Left forelimb (tissue), 1 donor: Measurements from ENCODE around the gene NRCAM.
"Not testable (repeated sequence)": the region's sequence is repeated elsewhere in the genome, so short reads cannot be mapped to it uniquely, and the experiment has no call there.

Source experiments
- DNase-seq: peaks from one replicate; pipeline ENCODE4 v3.0.0-alpha.2; 2018; ENCODE audit warnings: low spot score

Gene NRCAM

DNA sequence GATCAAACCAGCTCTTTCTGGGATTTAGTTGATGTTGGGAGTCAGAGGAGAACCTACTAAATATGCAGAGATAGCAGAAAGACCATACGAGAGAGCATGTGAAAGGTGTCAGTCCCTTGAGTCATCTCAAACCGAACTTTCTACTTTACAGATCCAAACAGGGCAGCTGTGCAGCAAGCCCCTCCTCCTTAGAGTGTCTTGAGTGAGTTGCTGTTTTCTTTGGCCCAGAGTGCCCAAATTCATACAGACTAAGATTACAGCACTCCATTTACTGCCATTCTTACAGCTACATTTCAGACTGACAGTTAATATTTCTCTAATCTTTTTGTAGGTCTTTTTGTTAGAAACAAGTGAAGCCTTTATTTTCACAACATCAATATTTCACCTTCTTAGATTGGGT is 53.4 kb downstream of the NRCAM start:
- DNase-seq = no peak

DNA sequence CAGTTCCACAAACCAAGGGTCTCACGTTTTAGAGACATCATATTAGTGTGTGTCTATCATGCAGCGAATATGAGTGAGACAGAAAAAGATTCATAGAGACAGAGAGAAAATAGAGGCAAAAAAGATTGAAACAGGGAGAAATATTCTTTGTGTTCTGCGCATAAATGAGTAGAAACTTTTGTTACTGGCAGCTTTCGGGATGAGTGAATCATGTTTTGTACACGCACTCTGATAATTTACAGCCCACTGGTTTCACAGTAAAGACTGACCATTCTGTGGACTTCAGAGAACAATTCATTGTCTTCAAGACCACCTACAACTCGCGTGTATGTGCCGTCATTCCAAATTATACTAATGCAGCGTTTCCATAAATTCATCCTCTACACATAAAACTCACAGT is 60.2 kb downstream of the NRCAM start:
- no peak for DNase-seq

DNA sequence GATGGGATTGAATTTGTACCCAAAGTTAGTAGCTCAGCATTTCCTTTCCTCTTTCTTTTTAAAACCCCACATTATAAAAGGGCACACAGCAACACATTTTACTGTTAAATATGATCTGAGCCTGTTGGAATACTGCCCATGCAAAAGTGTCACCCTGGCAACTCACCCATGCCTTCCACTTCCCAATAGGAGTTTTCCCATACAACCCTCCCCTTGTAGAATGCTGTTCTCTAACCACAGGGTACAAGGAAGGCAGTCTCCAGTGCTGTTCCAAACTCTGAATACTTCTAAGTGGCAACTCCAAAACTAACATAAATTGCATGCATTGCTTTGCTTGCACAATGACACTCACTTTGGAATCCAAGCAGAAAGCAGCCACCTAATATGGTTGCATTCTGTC is 60.8 kb downstream of the NRCAM start:
- DNase-seq = no peak

- not testable (repeated sequence) for DNase-seq
These were observed 63.1 kb downstream of the NRCAM start for GRCh38 chr7:108393097-108393496.

DNA sequence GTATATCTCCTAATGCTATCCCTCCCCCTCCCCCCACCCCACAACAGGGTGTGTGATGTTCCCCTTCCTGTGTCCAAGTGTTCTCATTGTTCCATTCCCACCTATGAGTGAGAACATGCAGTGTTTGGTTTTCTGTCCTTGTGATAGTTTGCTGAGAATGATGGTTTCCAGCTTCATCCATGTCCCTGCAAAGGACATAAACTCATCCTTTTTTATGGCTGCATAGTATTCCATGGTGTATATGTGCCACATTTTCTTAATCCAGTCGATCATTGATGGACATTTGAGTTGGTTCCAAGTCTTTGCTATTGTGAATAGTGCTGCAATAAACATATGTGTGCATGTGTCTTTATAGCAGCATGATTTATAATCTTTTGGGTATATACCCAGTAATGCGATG is 68.5 kb downstream of the NRCAM start:
- DNase-seq = not testable (repeated sequence)

DNA sequence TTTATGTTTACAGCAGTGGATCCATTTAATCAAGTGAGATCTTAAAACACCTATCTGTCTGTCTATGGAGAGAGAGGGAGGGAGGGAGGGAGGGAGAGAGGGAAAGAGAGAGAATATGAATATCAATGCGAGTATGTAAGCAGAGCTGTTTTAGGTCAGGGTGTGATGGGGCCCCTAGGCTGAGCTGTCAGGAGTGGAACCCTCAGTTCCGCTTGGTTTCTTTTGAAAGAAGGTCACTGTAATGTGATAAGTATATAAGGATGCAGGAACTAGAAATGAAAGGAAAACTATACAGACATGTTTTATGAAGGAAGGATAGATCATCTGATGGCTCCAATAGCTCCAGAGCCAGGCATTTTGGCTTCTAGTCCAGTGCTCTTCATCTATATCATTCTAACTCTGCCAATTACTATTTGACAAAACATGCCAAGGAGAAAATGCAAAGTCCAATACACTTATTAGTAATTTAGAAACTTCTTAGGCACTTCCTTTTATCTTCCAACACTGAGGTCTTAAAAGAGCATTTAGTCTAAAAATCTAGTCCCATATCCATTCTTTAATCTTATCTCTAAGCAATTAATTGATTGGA is 70.3 kb downstream of the NRCAM start:
- no peak for DNase-seq

GRCh38 chr7:108384716-108385483 is 71.3 kb downstream of the NRCAM start:
- DNase-seq = no peak

GRCh38 chr7:108382932-108383331 is 73.3 kb downstream of the NRCAM start:
- no peak for DNase-seq

DNA sequence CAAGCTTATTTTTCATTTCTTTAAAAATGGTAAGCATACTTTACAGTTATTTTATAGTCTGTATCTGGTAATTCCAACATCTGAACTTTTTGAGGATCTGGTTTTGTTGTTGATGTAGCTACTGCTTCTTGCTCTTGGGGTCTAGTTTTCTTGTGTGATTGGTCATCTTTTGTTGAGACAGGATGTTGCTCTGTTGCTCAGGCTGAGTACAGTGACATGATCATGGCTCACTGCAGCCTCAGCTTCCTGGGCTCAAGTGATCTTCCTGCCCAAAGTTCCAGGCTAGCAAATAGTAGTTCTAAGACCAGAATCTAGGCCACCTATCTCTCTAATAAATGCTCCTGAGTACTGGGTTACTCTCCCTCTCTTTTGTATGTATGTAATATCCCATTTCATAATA is 75.7 kb downstream of the NRCAM start:
- DNase-seq = no peak

DNA sequence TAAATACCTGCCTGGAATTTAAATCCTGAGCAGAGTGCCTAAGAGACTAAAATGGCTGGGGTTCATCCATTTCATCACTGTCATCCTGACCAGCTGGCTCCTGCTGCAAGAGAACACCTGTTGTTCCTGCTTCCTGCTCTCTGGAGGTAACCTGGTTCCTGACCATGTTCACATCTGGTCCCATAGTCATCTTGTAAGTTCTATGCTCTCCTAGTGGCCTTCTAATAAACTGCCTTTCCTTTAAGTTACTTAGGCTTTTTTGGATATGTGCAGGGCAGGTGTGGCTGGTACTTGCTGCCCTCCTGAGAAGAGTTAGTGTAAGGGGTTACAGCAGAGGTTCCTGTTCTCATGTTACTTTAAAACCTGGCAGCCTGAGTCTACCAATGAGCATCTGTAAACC is 80.0 kb downstream of the NRCAM start:
- no peak for DNase-seq

- no peak for DNase-seq
These were observed 80.6 kb downstream of the NRCAM start for GRCh38 chr7:108375668-108376067.

DNA sequence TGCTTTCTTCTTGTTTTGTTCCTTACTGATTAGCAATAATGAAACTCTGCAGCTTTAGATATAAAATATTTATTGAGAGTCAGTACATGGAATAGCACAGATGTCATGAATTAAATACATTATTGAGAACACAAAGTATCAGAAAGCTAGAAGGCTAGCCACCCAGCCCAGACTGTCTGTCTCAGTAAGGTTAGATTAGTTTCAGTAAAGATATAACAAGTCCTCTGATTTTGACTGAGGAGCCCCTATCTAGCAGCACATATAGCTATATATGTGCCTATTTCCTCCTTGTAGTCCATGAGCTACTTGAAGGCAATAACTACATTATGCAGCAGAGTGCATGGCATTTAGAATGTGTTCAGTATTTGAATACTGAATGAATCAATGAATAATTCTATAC is 81.3 kb downstream of the NRCAM start:
- DNase-seq = no peak

GRCh38 chr7:108372618-108373017 is 83.6 kb downstream of the NRCAM start:
- no peak for DNase-seq

DNA sequence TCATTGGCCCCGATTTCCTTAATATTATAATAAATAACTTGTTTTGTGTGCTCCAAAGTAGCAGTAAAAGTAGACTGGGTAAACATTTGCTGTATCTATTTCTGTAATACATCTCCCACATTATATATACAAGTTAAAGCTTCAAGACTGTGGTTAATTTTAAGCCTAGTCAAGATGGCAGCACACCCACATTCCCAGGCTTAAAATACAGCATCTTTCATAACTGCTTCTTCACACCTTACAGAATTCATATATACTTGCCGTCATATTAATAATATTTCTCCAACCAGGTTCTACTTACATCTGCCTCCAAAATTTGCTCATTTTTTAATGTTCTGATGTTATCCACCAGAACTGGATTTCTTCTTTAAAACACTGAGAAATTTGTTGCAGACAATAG is 85.6 kb downstream of the NRCAM start:
- DNase-seq = no peak

DNA sequence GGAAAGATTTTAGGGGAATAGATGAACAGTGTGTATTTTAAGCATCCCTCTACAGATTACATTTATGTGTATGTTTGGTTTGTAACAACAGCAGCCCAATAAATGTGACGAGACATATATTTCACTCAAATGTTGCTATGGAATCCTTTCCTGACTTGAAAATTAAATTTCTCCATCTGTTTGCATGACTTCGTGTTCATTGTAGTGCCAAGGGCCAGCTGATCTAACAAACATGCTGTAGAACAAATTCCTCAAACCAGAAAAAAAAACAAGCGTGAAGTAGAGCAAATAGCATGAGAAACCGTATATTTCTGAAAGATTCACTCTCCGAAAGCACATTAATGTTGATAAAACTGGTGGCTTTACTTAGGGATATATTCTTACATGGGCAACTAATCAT is 87.8 kb downstream of the NRCAM start:
- DNase-seq = no peak

- no peak for DNase-seq
These were observed 88.3 kb downstream of the NRCAM start for GRCh38 chr7:108367946-108368345.

- DNase-seq = no peak
These were observed 88.9 kb downstream of the NRCAM start for GRCh38 chr7:108367314-108367713.

DNA sequence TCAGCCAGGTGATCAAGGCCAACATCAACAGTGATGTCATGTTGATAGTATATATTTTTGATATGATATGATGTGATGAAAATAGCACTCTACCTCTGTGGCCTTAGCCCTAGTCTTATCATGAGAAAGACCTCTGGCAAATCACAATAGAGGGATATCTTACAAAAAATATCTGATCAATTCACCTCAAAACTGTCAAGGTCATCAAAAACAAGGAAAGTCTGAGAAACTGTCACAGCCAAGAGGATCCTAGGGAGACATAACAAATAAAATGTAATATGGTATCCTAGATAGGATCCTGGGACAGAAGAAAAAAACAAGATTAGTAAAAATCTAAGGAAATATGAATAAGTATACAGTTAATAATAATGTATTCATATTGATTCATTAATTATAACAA is 92.6 kb downstream of the NRCAM start:
- no peak for DNase-seq

DNA sequence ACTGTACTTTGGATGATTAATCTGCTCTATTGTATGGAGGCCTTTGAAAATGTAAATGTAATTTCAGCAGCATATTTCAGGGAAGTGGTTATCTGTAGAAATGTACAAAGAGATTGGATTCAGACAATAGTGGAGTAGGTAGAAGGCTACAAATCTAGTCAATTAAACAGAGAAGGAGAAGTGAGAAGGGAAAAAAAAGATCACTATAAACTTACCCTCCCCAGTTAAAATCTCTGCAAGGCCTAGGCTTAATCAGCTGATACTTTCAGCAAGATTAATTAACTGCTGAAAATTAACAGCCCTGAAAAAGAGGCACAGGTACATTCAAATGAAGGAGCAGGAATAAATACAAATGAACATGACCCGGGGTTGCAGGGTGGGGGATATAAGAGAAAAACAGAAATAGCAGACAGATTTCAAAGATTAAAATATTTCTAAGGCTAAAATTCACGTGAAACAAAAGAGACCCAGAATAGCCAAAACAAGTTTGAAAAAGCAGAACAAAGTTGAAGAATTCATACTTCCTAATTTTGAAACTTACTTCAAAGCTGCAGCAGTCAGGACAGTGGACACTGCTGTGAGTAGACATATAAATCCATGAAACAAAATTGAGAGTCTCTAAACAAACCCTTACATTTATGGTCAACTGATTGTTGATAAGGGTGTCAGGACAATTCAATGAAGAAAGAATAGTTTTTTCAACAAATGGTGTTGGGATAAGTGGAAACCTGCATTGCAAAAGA is 96.0 kb downstream of the NRCAM start:
- DNase-seq = no peak

DNA sequence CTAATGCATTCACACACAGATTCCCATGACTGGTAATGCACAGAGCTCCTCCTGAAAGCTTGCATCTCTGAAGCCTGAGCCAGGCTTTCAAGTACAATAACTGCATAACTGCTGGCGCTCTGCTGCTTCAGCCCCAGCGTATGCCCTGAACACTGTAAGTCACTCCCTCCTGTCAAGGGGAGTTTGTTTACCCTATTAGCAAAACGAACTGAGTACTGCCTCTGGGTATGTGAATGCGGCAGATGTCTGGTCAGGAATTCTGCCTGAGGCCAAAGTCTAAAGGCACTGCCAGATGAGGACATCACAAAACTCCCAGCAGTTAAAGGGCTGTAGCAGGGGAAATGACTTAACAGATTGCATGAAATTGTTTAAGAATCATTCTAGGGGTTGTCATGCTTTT is 97.7 kb downstream of the NRCAM start:
- DNase-seq = no peak

- DNase-seq = no peak
These were observed 104.5 kb downstream of the NRCAM start for GRCh38 chr7:108351729-108352131.

DNA sequence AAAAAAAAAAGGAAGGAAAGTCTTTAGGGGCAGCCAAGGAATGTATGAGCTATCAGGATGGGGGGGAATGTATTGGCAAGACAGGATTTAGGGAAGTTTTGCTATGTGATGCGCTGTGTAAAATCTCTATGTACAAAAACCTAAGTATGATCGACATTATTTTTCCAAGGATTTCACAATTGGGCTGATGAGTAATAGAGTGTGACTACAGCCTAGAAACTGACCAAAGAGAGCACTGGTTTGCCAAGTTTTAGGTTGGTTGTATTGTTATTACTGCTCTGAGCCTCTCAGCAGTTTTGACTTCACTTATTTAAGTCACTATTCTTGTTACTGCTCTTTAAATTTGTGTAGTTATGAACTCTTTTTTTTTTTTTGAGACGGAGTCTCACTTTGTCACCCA is 107.3 kb downstream of the NRCAM start:
- no peak for DNase-seq

DNA sequence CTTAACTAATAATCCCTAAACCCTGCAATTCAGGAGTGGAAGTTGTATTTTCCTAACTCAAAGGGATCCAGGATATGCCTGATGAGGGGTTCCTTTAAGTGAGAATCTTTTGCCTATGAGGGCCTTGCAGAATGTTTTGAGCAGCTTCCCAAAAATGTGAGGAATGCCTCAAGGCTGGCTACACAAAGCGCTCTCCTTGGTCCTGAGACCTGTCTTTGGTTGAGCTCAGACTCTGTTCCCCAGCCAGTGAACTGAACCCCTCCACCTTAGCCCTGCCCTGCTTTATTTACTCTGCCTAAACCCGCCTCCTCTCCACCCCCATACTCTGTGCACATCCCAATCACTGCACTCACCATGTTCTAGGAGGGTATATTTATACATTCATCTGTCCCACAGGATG is 108.6 kb downstream of the NRCAM start:
- DNase-seq = no peak
